ENCODE measurements around the gene DOK7. TPM values are rescaled to one million over a fixed set of nuclear protein-coding genes. Genes with fewer than 3 reads are reported as not detected.

The DOK7 gene
- total RNA-seq: 0.13 and 0.22 TPM in 2 replicates

GRCh38 chr4:3462790-3463415, at the start of gene DOK7:
Gene DOK7 (plus strand): TSS chr4:3463306. CDS start chr4:3463376, 70 bp downstream.

GRCh38 chr4:3441501-3442459, 21.3 kb upstream of the DOK7 start, which contains the start of gene HGFAC:
Gene HGFAC (plus strand): TSS chr4:3441968. CDS start chr4:3442002, 34 bp downstream.

GRCh38 chr4:3531879-3532750, 69.0 kb downstream of the DOK7 start, which contains the start of gene LRPAP1:
Gene LRPAP1 (minus strand): TSS chr4:3532422. CDS start chr4:3532412, 10 bp downstream.

Other genes starting within 250 kb of the DOK7 start
- gene MSANTD1, start 214.1 kb upstream of the DOK7 start, total RNA-seq: 0.65 TPM in 2 replicates
- gene RGS12, start 170.3 kb upstream of the DOK7 start, total RNA-seq: 19.5 and 25.7 TPM in 2 replicates
- 0.32 TPM in 1 of 2 replicates, not detected in the other for gene HGFAC, start 21.3 kb upstream of the DOK7 start, total RNA-seq
- 98.2 and 100 TPM in 2 replicates for gene LRPAP1, start 69.1 kb downstream of the DOK7 start, total RNA-seq

Data from articular chondrocyte of knee joint (primary cell).